ENCODE data around the gene PLCXD3.

DNA sequence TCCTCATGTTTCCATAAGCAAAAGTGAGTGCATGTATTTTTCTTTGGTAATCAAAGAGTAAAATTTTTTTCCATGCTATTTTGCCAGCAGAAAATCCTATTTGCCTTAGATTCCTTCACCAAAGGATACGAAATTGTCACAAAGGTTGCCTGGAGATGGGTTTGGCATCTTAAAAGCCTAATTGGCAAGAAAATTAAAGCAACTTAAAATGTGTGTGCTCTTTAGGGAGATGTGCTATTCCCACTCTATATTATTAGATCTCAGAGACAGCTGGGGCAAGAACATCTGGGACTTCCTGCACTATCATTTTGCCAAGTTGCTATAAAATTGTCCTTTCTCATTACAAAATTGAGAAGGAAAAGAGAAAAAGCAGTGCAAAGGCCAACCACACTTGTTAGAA is 146.1 kb downstream of the PLCXD3 start:
- TF ChIP-seq, protein P1, sequence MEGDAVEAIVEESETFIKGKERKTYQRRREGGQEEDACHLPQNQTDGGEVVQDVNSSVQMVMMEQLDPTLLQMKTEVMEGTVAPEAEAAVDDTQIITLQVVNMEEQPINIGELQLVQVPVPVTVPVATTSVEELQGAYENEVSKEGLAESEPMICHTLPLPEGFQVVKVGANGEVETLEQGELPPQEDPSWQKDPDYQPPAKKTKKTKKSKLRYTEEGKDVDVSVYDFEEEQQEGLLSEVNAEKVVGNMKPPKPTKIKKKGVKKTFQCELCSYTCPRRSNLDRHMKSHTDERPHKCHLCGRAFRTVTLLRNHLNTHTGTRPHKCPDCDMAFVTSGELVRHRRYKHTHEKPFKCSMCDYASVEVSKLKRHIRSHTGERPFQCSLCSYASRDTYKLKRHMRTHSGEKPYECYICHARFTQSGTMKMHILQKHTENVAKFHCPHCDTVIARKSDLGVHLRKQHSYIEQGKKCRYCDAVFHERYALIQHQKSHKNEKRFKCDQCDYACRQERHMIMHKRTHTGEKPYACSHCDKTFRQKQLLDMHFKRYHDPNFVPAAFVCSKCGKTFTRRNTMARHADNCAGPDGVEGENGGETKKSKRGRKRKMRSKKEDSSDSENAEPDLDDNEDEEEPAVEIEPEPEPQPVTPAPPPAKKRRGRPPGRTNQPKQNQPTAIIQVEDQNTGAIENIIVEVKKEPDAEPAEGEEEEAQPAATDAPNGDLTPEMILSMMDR (IDR thresholded peaks at IDR 0.05), result no peak
- TF ChIP-seq POLR2AphosphoS5 (IDR thresholded peaks at IDR 0.05; ENCODE audit: insufficient read depth in 1 of 2, low read depth in 1 of 2) (no peak), POLR2A (IDR thresholded peaks at IDR 0.05) (no peak)
